K562 (cell line): Measurements from ENCODE around the gene VPS26A. TPM values are rescaled to one million over a fixed set of nuclear protein-coding genes. Genes with fewer than 3 reads are reported as not detected.

ENCODE experiments used
- ATF7 ChIP-seq: fragments of 450-650 bp; IDR thresholded peaks from 2 replicates; pipeline ENCODE4 v1.7.1; 2014; ENCODE audit warnings: mild to moderate bottlenecking, moderate library complexity
- BACH1 ChIP-seq: fragments of 200-800 bp; sonication (Bioruptor generic); IDR thresholded peaks from 2 replicates; pipeline ENCODE4 v1.6.1; 2016; ENCODE audit warnings: missing genetic modification characterization, missing compliant biosample characterization
- BCOR ChIP-seq: fragments of 450-650 bp; IDR thresholded peaks from 2 replicates; pipeline ENCODE4 v1.6.1; 2016
- DNMT1 ChIP-seq: fragments of 450-650 bp; IDR thresholded peaks from 2 replicates; pipeline ENCODE4 v1.6.1; 2016; ENCODE audit warnings: antibody characterized with exemption, mild to moderate bottlenecking
- FOS ChIP-seq: IDR thresholded peaks from 3 replicates; pipeline ENCODE4 v1.6.1; 2011; ENCODE audit not compliant: insufficient read length; ENCODE audit errors: extremely low read depth
- KHSRP ChIP-seq: fragments of 450-650 bp; IDR thresholded peaks from 2 replicates; pipeline ENCODE4 v1.6.1; 2017
- NR1H2 ChIP-seq: sonication (generic); formaldehyde crosslinking; IDR thresholded peaks from 2 replicates; pipeline ENCODE4 v1.4.0; 2020; ENCODE audit warnings: mild to moderate bottlenecking, missing genetic modification reagents
- OTX1 ChIP-seq: fragments of 450-650 bp; formaldehyde crosslinking; IDR thresholded peaks from 2 replicates; pipeline ENCODE4 v1.4.0; 2022; ENCODE audit warnings: mild to moderate bottlenecking
- SMARCA4 ChIP-seq: fragments of 450-650 bp; IDR thresholded peaks from 2 replicates; pipeline ENCODE4 v1.6.1; 2016
- TOE1 ChIP-seq, 2 experiments: fragments of 450-650 bp in 1 of 2; sonication (generic) in 1 of 2; formaldehyde crosslinking in 1 of 2; IDR thresholded peaks; 2 replicates each; pipeline versions ENCODE4 v1.7.1 to v1.8.0; 2016 to 2022; ENCODE audit warnings: borderline replicate concordance in 2 of 2, mild to moderate bottlenecking in 2 of 2, antibody characterized with exemption in 1 of 2, inconsistent platforms in 1 of 2, low read depth in 1 of 2, missing genetic modification reagents in 1 of 2, moderate library complexity in 1 of 2
- ZNF12 ChIP-seq: sonication (generic); formaldehyde crosslinking; IDR thresholded peaks from 2 replicates; pipeline ENCODE4 v1.4.0; 2020; ENCODE audit warnings: mild to moderate bottlenecking, missing genetic modification reagents
- ZNF263 ChIP-seq: sonication (generic); formaldehyde crosslinking; IDR thresholded peaks from 2 replicates; pipeline ENCODE4 v1.8.0; 2022; ENCODE audit warnings: mild to moderate bottlenecking, missing genetic modification reagents, borderline replicate concordance
- polyA plus RNA-seq, 8 experiments: library from polyadenylated mRNA; depleted of rRNA in 4 of 8; stranded (reverse) in 5 of 8; unstranded in 3 of 8; fragments of >200 nt; fragmentation: Nextera tagmentation in 2 of 8; fragmentation: Illumina TruSeq in 1 of 8; extraction: Ambion mirVana in 2 of 8; extraction: Trizol in 1 of 8; gene quantifications; 2 replicates each; pipeline versions ENCODE4 v1.2.1 to v1.2.3, GENCODE V29; 2011 to 2014; ENCODE audit warnings: inconsistent platforms in 1 of 8, missing spikeins in 1 of 8
- total RNA-seq, 7 experiments: library from RNA; depleted of rRNA in 6 of 7; stranded (reverse); fragments of >200 nt in 6 of 7; fragmentation: Illumina TruSeq in 2 of 7; extraction: Trizol in 2 of 7; gene quantifications; 2 replicates each; pipeline versions ENCODE4 v1.2.1 to v1.2.3, GENCODE V29; 2011 to 2021; ENCODE audit warnings: low replicate concordance in 1 of 7
- TF ChIP-seq, protein P1 (sequence below): fragments of 450-650 bp; IDR thresholded peaks from 2 replicates; pipeline ENCODE4 v1.6.1; 2016
- TF ChIP-seq, protein P2 (sequence below): IDR thresholded peaks from 2 replicates; pipeline ENCODE4 v1.6.1; 2012; ENCODE audit warnings: low read depth, low read length, improper control_type of control experiment, borderline replicate concordance
- TF ChIP-seq, protein P3 (sequence below), 2 experiments: fragments of 450-650 bp; IDR thresholded peaks; 2 replicates each; pipeline ENCODE4 v1.6.1; 2016; ENCODE audit warnings: mild to moderate bottlenecking in 2 of 2, borderline replicate concordance in 1 of 2, low read depth in 1 of 2, moderate library complexity in 1 of 2

Gene VPS26A
- total and polyA plus RNA-seq, 9 of the 15 experiments (the other 6 are each of a cell fraction or from before 2014, with no cell fraction given) = 47.1 to 137 (median 69.3) TPM

DNA sequence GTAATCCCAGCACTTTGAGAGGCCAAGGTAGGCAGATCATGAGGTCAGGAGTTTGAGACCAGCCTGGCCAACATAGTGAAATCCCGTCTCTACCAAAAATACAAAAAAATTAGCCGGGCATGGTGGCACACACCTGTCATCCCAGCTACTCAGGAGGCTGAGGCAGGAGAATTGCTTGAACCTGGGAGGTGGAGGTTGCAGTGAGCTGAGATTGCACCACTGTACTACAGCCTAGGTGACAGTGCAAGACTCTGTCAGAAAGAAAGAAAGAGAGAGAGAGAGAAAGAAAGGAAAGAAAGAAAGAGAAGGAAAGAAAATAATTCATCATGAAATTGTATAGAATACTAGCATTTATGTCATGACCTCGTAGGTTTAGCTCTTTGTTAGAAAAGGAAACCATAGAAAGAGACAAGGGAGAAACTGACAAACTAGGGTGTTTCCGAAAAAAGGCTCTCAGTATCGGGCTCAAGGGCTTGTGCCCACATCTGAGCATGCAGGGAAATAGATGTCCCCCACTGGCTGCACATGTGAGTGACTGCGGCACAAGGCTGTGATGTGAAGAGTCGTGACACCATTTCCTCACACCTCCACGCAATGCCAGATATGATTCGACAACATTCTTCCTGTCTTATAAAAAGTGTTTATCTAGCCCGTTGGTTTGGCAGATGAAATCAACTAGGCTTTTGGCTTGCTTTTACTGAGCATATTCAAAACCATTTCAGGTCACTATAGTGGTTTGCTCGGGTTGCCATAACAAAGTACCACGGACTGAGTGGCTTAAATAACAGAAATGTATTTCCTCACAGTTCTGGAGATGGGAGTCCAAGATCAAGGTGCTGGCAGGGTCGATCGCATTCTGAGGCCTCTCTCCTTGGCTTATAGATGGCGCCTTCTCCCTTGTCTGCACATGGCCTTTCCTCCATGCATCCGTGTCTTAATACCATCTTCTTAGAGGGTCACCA lies 34.1 kb upstream of the VPS26A start (continued):
- TF ChIP-seq SMARCA4 = peak; percentile 19; the same call in 1 of the 2 replicates
- TF ChIP-seq BACH1 (tag) = 0 out of 2 replicates have a peak, but pooled peaks have one; percentile 49
- TF ChIP-seq, protein P1, sequence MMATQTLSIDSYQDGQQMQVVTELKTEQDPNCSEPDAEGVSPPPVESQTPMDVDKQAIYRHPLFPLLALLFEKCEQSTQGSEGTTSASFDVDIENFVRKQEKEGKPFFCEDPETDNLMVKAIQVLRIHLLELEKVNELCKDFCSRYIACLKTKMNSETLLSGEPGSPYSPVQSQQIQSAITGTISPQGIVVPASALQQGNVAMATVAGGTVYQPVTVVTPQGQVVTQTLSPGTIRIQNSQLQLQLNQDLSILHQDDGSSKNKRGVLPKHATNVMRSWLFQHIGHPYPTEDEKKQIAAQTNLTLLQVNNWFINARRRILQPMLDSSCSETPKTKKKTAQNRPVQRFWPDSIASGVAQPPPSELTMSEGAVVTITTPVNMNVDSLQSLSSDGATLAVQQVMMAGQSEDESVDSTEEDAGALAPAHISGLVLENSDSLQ = peak; percentile 65; the same call in 1 of the 2 replicates
- 0 out of 2 replicates have a peak, but pooled peaks have one; percentile 56 for TF ChIP-seq ZNF12 (CRISPR knock-in tag)
- TF ChIP-seq, protein P2, sequence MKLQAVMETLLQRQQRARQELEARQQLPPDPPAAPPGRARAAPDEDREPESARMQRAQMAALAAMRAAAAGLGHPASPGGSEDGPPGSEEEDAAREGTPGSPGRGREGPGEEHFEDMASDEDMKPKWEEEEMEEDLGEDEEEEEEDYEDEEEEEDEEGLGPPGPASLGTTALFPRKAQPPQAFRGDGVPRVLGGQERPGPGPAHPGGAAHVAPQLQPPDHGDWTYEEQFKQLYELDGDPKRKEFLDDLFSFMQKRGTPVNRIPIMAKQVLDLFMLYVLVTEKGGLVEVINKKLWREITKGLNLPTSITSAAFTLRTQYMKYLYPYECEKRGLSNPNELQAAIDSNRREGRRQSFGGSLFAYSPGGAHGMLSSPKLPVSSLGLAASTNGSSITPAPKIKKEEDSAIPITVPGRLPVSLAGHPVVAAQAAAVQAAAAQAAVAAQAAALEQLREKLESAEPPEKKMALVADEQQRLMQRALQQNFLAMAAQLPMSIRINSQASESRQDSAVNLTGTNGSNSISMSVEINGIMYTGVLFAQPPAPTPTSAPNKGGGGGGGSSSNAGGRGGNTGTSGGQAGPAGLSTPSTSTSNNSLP = no peak
- TF ChIP-seq, protein P3, sequence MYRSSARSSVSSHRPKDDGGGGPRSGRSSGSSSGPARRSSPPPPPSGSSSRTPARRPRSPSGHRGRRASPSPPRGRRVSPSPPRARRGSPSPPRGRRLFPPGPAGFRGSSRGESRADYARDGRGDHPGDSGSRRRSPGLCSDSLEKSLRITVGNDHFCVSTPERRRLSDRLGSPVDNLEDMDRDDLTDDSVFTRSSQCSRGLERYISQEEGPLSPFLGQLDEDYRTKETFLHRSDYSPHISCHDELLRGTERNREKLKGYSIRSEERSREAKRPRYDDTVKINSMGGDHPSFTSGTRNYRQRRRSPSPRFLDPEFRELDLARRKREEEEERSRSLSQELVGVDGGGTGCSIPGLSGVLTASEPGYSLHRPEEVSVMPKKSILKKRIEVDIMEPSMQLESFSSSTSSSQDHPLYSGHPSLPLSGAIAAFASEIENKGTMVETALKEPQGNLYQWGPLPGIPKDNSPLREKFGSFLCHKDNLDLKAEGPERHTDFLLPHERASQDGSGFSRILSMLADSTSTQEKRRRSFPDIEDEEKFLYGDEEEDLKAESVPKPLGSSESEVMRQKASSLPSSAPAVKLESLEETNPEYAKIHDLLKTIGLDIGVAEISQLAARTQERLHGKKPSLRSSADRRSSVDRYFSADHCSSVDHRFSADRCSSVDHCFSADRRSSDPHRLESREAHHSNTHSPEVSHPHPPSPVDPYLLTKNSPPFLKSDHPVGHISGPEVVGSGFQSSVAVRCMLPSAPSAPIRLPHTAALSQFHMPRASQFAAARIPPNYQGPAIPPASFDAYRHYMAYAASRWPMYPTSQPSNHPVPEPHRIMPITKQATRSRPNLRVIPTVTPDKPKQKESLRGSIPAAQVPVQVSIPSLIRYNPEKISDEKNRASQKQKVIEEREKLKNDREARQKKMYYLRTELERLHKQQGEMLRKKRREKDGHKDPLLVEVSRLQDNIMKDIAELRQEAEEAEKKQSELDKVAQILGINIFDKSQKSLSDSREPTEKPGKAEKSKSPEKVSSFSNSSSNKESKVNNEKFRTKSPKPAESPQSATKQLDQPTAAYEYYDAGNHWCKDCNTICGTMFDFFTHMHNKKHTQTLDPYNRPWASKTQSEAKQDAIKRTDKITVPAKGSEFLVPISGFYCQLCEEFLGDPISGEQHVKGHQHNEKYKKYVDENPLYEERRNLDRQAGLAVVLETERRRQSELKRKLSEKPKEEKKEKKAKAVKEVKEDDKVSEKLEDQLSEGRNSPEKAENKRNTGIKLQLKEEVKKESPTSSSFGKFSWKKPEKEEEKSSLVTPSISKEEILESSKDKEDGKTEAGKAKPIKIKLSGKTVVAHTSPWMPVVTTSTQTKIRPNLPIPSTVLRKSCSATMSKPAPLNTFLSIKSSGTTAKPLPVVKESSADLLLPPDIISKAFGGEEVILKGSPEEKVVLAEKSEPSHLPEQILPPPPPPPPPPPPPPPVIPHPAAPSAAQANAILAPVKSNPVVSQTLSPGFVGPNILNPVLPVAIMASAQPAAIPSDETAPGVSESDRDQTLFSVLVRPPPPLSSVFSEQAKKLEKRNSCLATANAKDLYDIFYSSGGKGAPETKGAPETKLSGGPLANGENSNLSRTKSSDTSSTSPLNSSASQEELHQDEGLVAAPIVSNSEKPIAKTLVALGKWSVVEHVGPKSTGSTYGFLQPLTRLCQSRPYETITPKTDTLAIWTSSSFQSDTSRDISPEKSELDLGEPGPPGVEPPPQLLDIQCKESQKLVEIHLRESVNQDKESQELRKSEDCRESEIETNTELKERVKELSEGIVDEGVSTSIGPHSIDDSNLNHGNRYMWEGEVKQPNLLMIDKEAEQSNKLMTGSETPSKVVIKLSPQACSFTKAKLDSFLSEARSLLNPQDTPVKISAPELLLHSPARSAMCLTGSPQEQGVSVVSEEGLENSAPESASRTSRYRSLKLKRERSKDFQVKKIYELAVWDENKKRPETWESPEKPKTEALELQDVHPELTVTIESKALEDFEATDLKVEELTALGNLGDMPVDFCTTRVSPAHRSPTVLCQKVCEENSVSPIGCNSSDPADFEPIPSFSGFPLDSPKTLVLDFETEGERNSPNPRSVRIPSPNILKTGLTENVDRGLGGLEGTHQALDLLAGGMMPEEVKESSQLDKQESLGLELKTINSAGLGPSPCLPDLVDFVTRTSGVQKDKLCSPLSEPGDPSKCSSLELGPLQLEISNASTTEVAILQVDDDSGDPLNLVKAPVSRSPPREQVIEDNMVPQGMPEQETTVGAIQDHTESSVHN (IDR thresholded peaks at IDR 0.05; ENCODE audit: borderline replicate concordance in 1 of 2, low read depth in 1 of 2) = 0 out of 4 replicates have a peak, but pooled peaks of 1 of the 2 experiments have one; percentile 24
- TF ChIP-seq BCOR = peak; percentile 45; the same call in 1 of the 2 replicates
- TF ChIP-seq TOE1 (IDR thresholded peaks at IDR 0.05; ENCODE audit: borderline replicate concordance) = peak; percentile 57; the same call in 1 of the 2 replicates
- no peak for TF ChIP-seq TOE1 (CRISPR knock-in tag; IDR thresholded peaks at IDR 0.05; ENCODE audit: borderline replicate concordance, low read depth)
- TF ChIP-seq OTX1 (CRISPR knock-in tag) = peak; percentile 59; the same call in 1 of the 2 replicates
- no peak for TF ChIP-seq FOS
- TF ChIP-seq ATF7 = peak; percentile 30; the same call in 1 of the 2 replicates
- TF ChIP-seq KHSRP = peak; percentile 16; the same call in 1 of the 2 replicates
- TF ChIP-seq ZNF263 (CRISPR knock-in tag) = peak; percentile 19; the same call in 1 of the 2 replicates
- TF ChIP-seq NR1H2 (CRISPR knock-in tag) = no peak
- peak; percentile 21; the same call in 1 of the 2 replicates for TF ChIP-seq DNMT1
